ENCODE results near the gene SMIM24.

SMIM24 gene

GRCh38 chr19:3506384-3507340 is 26.3 kb upstream of the SMIM24 start:
- DNase-seq (ENCODE audit: extremely low read depth, low read depth): no peak
- no peak for TF ChIP-seq CTCF (IDR thresholded peaks at IDR 0.05; ENCODE audit: low read depth, low read length)

GRCh38 chr19:3505598-3506383 is 25.5 kb upstream of the SMIM24 start, which contains the start of gene FZR1:
Gene FZR1 (plus strand): TSS chr19:3506311. CDS start chr19:3522990, 16,679 bp downstream.
- peak; percentile 97 for DNase-seq (ENCODE audit: extremely low read depth, low read depth)
- peak; percentile 11; the same call in 1 of the 2 replicates for TF ChIP-seq CTCF (IDR thresholded peaks at IDR 0.05; ENCODE audit: low read depth, low read length)

GRCh38 chr19:3504735-3505134 is 24.4 kb upstream of the SMIM24 start:
- no peak for TF ChIP-seq CTCF (IDR thresholded peaks at IDR 0.05; ENCODE audit: low read depth, low read length)
- no peak for DNase-seq (ENCODE audit: extremely low read depth, low read depth)

- no peak for DNase-seq (ENCODE audit: extremely low read depth, low read depth)
- no peak for TF ChIP-seq CTCF (IDR thresholded peaks at IDR 0.05; ENCODE audit: low read depth, low read length)
These were observed 22.8 kb upstream of the SMIM24 start for GRCh38 chr19:3503036-3503572.

- TF ChIP-seq CTCF (IDR thresholded peaks at IDR 0.05; ENCODE audit: low read depth, low read length): no peak
- DNase-seq (ENCODE audit: extremely low read depth, low read depth): no peak
These were observed 21.5 kb upstream of the SMIM24 start for GRCh38 chr19:3501780-3502179.

- DNase-seq (ENCODE audit: extremely low read depth, low read depth): peak; percentile 91
These were observed 20.2 kb upstream of the SMIM24 start, which contains the start of gene DOHH for GRCh38 chr19:3500429-3501101. Gene DOHH (minus strand): TSS chr19:3500674. CDS start chr19:3496814, 3,860 bp downstream.

More at GRCh38 chr19:3500429-3501101, 20.2 kb upstream of the SMIM24 start, which contains the start of gene DOHH:
- TF ChIP-seq CTCF (IDR thresholded peaks at IDR 0.05; ENCODE audit: low read depth, low read length): no peak
